ENCODE results near the gene GPC4. TPM values are rescaled to one million over a fixed set of nuclear protein-coding genes. Genes with fewer than 3 reads are reported as not detected.
"Not testable (repeated sequence)": the region's sequence is repeated elsewhere in the genome, so short reads cannot be mapped to it uniquely, and the experiment has no call there.

GPC4 gene
- total RNA-seq, 1 experiment from 2014 or later = 26.2 TPM

DNA sequence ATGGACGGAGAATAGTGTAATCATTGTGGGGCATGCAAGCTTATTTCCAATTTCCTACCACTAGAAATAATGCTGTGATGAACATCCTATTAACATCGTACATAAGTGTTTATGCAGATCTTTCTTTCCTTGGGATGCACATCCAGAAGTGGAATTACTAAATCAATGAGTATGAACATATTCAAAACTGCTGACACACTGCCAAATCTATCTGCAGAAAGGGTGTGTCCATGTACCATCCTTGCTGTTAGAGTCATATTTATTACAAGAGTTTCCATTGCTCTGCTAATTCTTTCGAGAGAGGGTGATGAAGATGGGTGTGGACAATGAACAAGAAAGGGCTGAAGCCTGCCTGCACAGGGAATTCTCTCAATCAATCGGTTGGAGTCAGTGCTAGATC lies 82.6 kb downstream of the GPC4 start:
- intact Hi-C loops (cut with micrococcal nuclease; ENCODE audit: unreplicated experiment) = no loop called here
- TF ChIP-seq, protein P1, sequence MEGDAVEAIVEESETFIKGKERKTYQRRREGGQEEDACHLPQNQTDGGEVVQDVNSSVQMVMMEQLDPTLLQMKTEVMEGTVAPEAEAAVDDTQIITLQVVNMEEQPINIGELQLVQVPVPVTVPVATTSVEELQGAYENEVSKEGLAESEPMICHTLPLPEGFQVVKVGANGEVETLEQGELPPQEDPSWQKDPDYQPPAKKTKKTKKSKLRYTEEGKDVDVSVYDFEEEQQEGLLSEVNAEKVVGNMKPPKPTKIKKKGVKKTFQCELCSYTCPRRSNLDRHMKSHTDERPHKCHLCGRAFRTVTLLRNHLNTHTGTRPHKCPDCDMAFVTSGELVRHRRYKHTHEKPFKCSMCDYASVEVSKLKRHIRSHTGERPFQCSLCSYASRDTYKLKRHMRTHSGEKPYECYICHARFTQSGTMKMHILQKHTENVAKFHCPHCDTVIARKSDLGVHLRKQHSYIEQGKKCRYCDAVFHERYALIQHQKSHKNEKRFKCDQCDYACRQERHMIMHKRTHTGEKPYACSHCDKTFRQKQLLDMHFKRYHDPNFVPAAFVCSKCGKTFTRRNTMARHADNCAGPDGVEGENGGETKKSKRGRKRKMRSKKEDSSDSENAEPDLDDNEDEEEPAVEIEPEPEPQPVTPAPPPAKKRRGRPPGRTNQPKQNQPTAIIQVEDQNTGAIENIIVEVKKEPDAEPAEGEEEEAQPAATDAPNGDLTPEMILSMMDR (IDR thresholded peaks at IDR 0.05; ENCODE audit: unreplicated experiment) = no peak

DNA sequence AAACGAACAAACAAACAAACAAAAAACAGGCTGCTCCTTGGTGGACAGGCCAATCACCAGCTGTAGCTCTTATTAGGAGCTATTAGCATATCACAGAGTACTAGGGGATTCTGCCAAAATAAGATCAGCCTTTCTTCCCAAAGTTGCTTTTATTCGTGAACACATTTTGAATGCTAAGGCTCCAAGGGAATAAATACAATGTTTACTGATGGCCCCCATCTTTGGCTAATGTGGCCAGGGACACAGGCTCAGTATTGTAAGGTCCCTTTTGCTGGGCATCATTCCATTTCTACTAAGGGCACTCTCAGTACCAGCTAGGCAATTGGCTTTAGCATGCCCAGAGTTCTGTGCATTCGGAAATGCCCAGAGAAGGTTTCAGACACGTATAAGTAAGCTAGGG lies 84.3 kb downstream of the GPC4 start:
- intact Hi-C loops (cut with micrococcal nuclease; ENCODE audit: unreplicated experiment) = no loop called here
- CTCF ChIA-PET = interaction anchor here (0.6 kb wide), 1 partner anchor 84 kb away, joined by 3 read pairs; the partner anchor contains the start of gene GPC4
- TF ChIP-seq, protein P1 (IDR thresholded peaks at IDR 0.05; ENCODE audit: unreplicated experiment) = no peak
- Mint-ChIP-seq H3K4me1 (ENCODE audit: low read depth, unreplicated experiment) (peaks cover 4% of the 10 kb centered on the region), H3K27me3 (ENCODE audit: unreplicated experiment) (no peaks in the 10 kb centered on the region), H3K36me3 (ENCODE audit: insufficient read depth, unreplicated experiment) (no peaks in the 10 kb centered on the region), H3K9me3 (ENCODE audit: low read depth, unreplicated experiment) (no peaks in the 10 kb centered on the region), H3K4me3 (ENCODE audit: low read depth, unreplicated experiment) (no peak overlapping the region), H3K27ac (ENCODE audit: unreplicated experiment) (no peak overlapping the region)
- DNase-seq = no peak
- no TSS peak for BruUV-seq (replicated peaks)

More for the DNA sequence above, 82.6 kb downstream of the GPC4 start:
- no TSS peak for BruUV-seq (replicated peaks)
- no peak for DNase-seq
- Mint-ChIP-seq H3K4me3 (ENCODE audit: low read depth, unreplicated experiment) (no peak overlapping the region), H3K4me1 (ENCODE audit: low read depth, unreplicated experiment) (peaks cover 8% of the 10 kb centered on the region), H3K27me3 (ENCODE audit: unreplicated experiment) (no peaks in the 10 kb centered on the region), H3K36me3 (ENCODE audit: insufficient read depth, unreplicated experiment) (no peaks in the 10 kb centered on the region), H3K9me3 (ENCODE audit: low read depth, unreplicated experiment) (no peaks in the 10 kb centered on the region), H3K27ac (ENCODE audit: unreplicated experiment) (no peak overlapping the region)
- CTCF ChIA-PET = no interaction called here

DNA sequence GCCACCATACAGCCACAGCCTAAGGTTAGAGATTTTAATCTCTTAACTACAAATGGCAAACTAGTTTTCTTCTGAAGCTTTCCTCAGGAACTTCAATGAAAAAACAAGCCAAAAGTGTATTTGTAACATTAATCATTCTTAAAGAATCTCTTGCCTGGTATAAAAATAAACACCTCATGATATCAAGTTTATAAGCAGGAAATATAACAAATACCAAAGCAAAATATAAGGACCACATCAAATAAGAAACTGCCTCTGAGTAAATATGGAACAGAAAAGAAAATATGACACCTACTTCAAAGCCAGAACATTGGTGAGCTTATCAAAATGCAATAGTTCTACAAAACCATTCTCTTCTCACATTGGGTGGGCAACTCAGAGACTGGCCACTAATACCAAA lies 89.9 kb downstream of the GPC4 start:
- DNase-seq = no peak

DNA sequence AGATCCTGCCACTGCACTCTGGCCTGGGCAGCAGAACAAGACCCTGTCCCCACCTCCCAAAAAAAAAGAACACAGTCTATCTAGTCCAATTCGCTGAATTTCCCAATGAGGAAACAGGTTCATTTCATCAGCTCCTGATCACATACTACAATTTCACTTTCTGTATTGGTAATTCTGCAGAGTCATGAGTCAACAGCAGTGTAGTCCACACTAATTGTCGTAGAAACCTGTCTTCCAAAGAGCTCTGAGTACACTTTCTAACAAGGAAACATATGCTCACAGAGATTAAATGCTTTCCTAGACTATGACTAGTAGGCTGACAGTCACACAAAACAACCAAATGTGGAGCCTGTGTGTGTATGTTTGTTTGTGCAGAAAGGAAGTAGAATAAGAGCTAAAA lies 91.9 kb downstream of the GPC4 start:
- no TSS peak for BruUV-seq (replicated peaks)
- Mint-ChIP-seq H3K36me3 (ENCODE audit: insufficient read depth, unreplicated experiment) (no peaks in the 10 kb centered on the region), H3K27me3 (ENCODE audit: unreplicated experiment) (no peaks in the 10 kb centered on the region), H3K4me3 (ENCODE audit: low read depth, unreplicated experiment) (no peak overlapping the region), H3K4me1 (ENCODE audit: low read depth, unreplicated experiment) (peaks cover 17% of the 10 kb centered on the region), H3K9me3 (ENCODE audit: low read depth, unreplicated experiment) (no peaks in the 10 kb centered on the region), H3K27ac (ENCODE audit: unreplicated experiment) (no peak overlapping the region)
- TF ChIP-seq, protein P1 (IDR thresholded peaks at IDR 0.05; ENCODE audit: unreplicated experiment) = no peak
- intact Hi-C loops (cut with micrococcal nuclease; ENCODE audit: unreplicated experiment) = no loop called here
- DNase-seq = no peak
- CTCF ChIA-PET = no interaction called here

More for the DNA sequence above, 89.9 kb downstream of the GPC4 start:
- peaks cover 17% of the 10 kb centered on the region for H3K4me1 Mint-ChIP-seq (ENCODE audit: low read depth, unreplicated experiment)
- no peak overlapping the region for H3K27ac Mint-ChIP-seq (ENCODE audit: unreplicated experiment)
- H3K27me3 Mint-ChIP-seq (ENCODE audit: unreplicated experiment) = no peaks in the 10 kb centered on the region
- H3K9me3 Mint-ChIP-seq (ENCODE audit: low read depth, unreplicated experiment) = no peaks in the 10 kb centered on the region
- CTCF ChIA-PET = interaction anchor here (0.7 kb wide), 1 partner anchor 338 kb away, joined by 3 read pairs; no protein-coding TSS in a partner anchor
- TF ChIP-seq, protein P1 (IDR thresholded peaks at IDR 0.05; ENCODE audit: unreplicated experiment) = no peak
- no TSS peak for BruUV-seq (replicated peaks)
- intact Hi-C loops (cut with micrococcal nuclease; ENCODE audit: unreplicated experiment) = no loop called here
- no peaks in the 10 kb centered on the region for H3K36me3 Mint-ChIP-seq (ENCODE audit: insufficient read depth, unreplicated experiment)
- no peak overlapping the region for H3K4me3 Mint-ChIP-seq (ENCODE audit: low read depth, unreplicated experiment)

DNA sequence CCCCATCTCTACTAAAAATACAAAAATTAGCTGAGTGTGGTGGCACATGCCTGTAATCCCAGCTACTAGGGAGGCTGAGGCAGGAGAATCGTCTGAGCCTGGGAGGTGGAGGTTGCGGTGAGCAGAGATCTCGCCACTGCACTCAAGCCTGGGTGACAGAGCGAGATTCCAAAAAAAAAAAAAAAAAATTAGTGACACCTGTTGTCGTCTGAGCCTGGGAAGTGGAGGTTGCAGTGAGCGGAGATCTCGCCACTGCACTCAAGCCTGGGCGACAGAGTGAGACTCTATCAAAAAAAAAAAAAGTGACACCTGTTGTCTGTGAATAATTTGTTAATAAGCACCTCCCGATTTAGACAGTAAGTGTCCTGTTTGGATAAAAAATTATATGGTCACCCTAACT lies 93.0 kb downstream of the GPC4 start:
- H3K27me3 Mint-ChIP-seq (ENCODE audit: unreplicated experiment); H3K9me3 Mint-ChIP-seq (ENCODE audit: low read depth, unreplicated experiment); H3K36me3 Mint-ChIP-seq (ENCODE audit: insufficient read depth, unreplicated experiment); H3K27ac Mint-ChIP-seq (ENCODE audit: unreplicated experiment); H3K4me3 Mint-ChIP-seq (ENCODE audit: low read depth, unreplicated experiment); CTCF ChIA-PET; BruUV-seq (replicated peaks); DNase-seq; intact Hi-C loops (cut with micrococcal nuclease; ENCODE audit: unreplicated experiment): not testable (repeated sequence)
- H3K4me1 Mint-ChIP-seq (ENCODE audit: low read depth, unreplicated experiment) = peaks cover 17% of the 10 kb centered on the region

Measured in Calu3 (cell line).